ENCODE measurements around the gene FAH. TPM values are rescaled to one million over a fixed set of nuclear protein-coding genes. Genes with fewer than 3 reads are reported as not detected.

Gene FAH
- total and polyA plus RNA-seq, 2 donors (not counting 1 experiment from before 2014, with no cell fraction given): 1.1 to 5.1 TPM

GRCh38 chr15:80191198-80191597, 38.4 kb downstream of the FAH start:
- Histone ChIP-seq H2AFZ (ENCODE audit: insufficient read depth, low read depth, low read length, poor library complexity, severe bottlenecking) (no peak overlapping the region), H3K9me3 (ENCODE audit: control extremely low read depth in 1 of 3, control insufficient read depth in 2 of 3, insufficient read depth in 1 of 3, low read length in 2 of 3) (peaks cover 0 to under 1% (median 0%) of the 10 kb centered on the region in 3 donors), H3K27ac (ENCODE audit: low read length in 2 of 2) (no peak overlapping the region), H3K4me1 (ENCODE audit: control insufficient read depth in 2 of 2, insufficient read depth in 2 of 2, low read length in 2 of 2) (no peaks in the 10 kb centered on the region), H3K36me3 (replicated peaks in 1 of 2; ENCODE audit: control extremely low read depth in 1 of 2, control insufficient read depth in 1 of 2, extremely low read depth in 1 of 2, insufficient read depth in 2 of 2, low read length in 1 of 2) (no peaks in the 10 kb centered on the region), H3K4me2 (replicated peaks; ENCODE audit: low read depth, low read length, poor library complexity, severe bottlenecking) (no peak overlapping the region), H3K27me3 (replicated peaks in 1 of 4; ENCODE audit: control extremely low read depth in 1 of 4, control insufficient read depth in 3 of 4, insufficient read depth in 4 of 4, low read length in 3 of 4) (no peaks in the 10 kb centered on the region), H3K9ac (ENCODE audit: low read length) (no peak overlapping the region), H4K20me1 (ENCODE audit: control insufficient read depth, insufficient read depth, low read length, poor library complexity, severe bottlenecking) (no peaks in the 10 kb centered on the region), H3K79me2 (ENCODE audit: control insufficient read depth, insufficient read depth, low read length) (no peaks in the 10 kb centered on the region), H3K4me3 (ENCODE audit: control extremely low read depth in 1 of 5, extremely low read depth in 1 of 5, insufficient read depth in 1 of 5, low read depth in 2 of 5, low read length in 4 of 5) (no peak overlapping the region)
- no peaks in the 10 kb centered on the region for H3K9me3 Mint-ChIP-seq (ENCODE audit: insufficient read depth)
- no peaks in the 10 kb centered on the region for H3K27me3 Mint-ChIP-seq
- no peak overlapping the region for H3K27ac Mint-ChIP-seq
- ATAC-seq (ENCODE audit: low read depth) (no peak), DNase-seq (no peak)
- WGBS (ENCODE audit: insufficient coverage): no CpG with 5 or more reads among the region's 2 CpGs
- H3K4me1 Mint-ChIP-seq: no peaks in the 10 kb centered on the region
- no peak overlapping the region for H3K4me3 Mint-ChIP-seq
- CTCF ChIA-PET: no interaction called here
- POLR2A ChIA-PET: no interaction called here
- TF ChIP-seq EZH2 (IDR thresholded peaks at IDR 0.05; ENCODE audit: borderline replicate concordance, insufficient read depth, low read depth, low read length, poor library complexity, severe bottlenecking) (no peak), CTCF (IDR thresholded peaks at IDR 0.05) (no peak)
- intact Hi-C loops (cut with micrococcal nuclease): no loop called here

- H3K4me3 ChIP-seq (ENCODE audit: control extremely low read depth in 1 of 5, extremely low read depth in 1 of 5, insufficient read depth in 1 of 5, low read depth in 2 of 5, low read length in 4 of 5): no peak overlapping the region
- no peaks in the 10 kb centered on the region for H3K79me2 ChIP-seq (ENCODE audit: control insufficient read depth, insufficient read depth, low read length)
- H4K20me1 ChIP-seq (ENCODE audit: control insufficient read depth, insufficient read depth, low read length, poor library complexity, severe bottlenecking): no peaks in the 10 kb centered on the region
- no peak for ATAC-seq (ENCODE audit: low read depth)
- Mint-ChIP-seq H3K9me3 (ENCODE audit: insufficient read depth) (no peaks in the 10 kb centered on the region), H3K27me3 (no peaks in the 10 kb centered on the region), H3K27ac (no peak overlapping the region), H3K4me3 (no peak overlapping the region), H3K4me1 (no peaks in the 10 kb centered on the region)
- ChIA-PET POLR2A (no interaction called here), CTCF (no interaction called here)
- no peaks in the 10 kb centered on the region for H3K27me3 ChIP-seq (replicated peaks in 1 of 4; ENCODE audit: control extremely low read depth in 1 of 4, control insufficient read depth in 3 of 4, insufficient read depth in 4 of 4, low read length in 3 of 4)
- no peak for DNase-seq
- H3K36me3 ChIP-seq (replicated peaks in 1 of 2; ENCODE audit: control extremely low read depth in 1 of 2, control insufficient read depth in 1 of 2, extremely low read depth in 1 of 2, insufficient read depth in 2 of 2, low read length in 1 of 2): no peaks in the 10 kb centered on the region
- intact Hi-C loops (cut with micrococcal nuclease): no loop called here
- H3K9me3 ChIP-seq (ENCODE audit: control extremely low read depth in 1 of 3, control insufficient read depth in 2 of 3, insufficient read depth in 1 of 3, low read length in 2 of 3): no peaks in the 10 kb centered on the region
- WGBS (ENCODE audit: insufficient coverage): 90% methylated on average over 2 of the region's 8 CpGs
- H3K4me1 ChIP-seq (ENCODE audit: control insufficient read depth in 2 of 2, insufficient read depth in 2 of 2, low read length in 2 of 2): no peaks in the 10 kb centered on the region
- H3K27ac ChIP-seq (ENCODE audit: low read length in 2 of 2): no peak overlapping the region
- H3K4me2 ChIP-seq (replicated peaks; ENCODE audit: low read depth, low read length, poor library complexity, severe bottlenecking): no peak overlapping the region
- no peak overlapping the region for H3K9ac ChIP-seq (ENCODE audit: low read length)
- TF ChIP-seq CTCF (IDR thresholded peaks at IDR 0.05) (no peak), EZH2 (IDR thresholded peaks at IDR 0.05; ENCODE audit: borderline replicate concordance, insufficient read depth, low read depth, low read length, poor library complexity, severe bottlenecking) (no peak)
- H2AFZ ChIP-seq (ENCODE audit: insufficient read depth, low read depth, low read length, poor library complexity, severe bottlenecking): no peak overlapping the region
Measured at GRCh38 chr15:80191897-80192595, 39.2 kb downstream of the FAH start.
